Medulla oblongata (tissue), 1 donor: ENCODE results near the gene MATN3.
A peak's percentile ranks its signal among the peaks of the same experiment; 100 is the strongest.
"Not testable (repeated sequence)": the region's sequence is repeated elsewhere in the genome, so short reads cannot be mapped to it uniquely, and the experiment has no call there.

Source experiments
- DNase-seq: peaks from one replicate; pipeline ENCODE4 v3.0.0-alpha.2; 2015; ENCODE audit errors: extremely low spot score

The MATN3 gene, protein sequence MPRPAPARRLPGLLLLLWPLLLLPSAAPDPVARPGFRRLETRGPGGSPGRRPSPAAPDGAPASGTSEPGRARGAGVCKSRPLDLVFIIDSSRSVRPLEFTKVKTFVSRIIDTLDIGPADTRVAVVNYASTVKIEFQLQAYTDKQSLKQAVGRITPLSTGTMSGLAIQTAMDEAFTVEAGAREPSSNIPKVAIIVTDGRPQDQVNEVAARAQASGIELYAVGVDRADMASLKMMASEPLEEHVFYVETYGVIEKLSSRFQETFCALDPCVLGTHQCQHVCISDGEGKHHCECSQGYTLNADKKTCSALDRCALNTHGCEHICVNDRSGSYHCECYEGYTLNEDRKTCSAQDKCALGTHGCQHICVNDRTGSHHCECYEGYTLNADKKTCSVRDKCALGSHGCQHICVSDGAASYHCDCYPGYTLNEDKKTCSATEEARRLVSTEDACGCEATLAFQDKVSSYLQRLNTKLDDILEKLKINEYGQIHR

DNA sequence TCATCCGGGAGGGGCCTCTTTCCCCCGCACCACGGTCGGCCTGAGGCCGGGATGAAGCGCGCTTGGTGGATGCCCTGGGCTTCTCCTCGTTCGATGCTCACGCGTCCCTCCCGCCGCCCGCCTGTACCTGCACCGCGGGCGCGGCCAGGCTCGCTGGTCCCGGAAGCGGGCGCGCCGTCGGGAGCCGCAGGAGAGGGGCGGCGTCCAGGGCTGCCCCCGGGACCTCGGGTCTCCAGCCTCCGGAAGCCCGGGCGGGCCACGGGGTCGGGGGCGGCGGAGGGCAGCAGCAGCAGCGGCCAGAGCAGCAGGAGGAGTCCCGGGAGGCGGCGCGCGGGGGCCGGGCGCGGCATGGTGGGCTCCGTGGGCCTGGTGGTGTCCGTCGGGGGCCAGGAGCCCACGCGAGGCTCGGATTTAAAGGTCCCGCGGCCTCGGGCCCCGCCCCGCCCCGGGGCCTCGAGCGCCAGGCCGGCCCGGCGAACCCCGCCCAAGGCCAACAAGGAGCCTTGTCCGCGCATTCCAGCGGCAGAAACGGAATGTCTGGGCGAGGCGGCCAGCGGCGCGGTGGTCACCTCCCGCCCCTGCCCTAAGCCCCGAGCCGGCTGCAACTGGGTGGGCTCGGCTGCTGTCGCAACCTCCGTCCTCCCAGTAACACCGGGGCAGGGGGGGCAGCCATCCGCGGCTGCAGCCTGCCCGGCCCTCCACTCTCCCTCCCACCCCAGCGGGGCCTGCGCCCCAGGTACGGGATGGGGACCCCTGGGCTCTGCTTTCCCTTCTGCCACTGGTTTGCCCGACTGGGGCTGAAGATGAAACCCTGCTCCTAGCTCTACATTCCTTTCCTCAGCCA lies at the start of gene MATN3:
MATN3 (minus strand) TSS at position 387 of the 844 bp plus-strand sequence; CDS start at position 350, 37 bp downstream.
- DNase-seq = no peak

- DNase-seq = no peak
These were observed 49.5 kb upstream of the MATN3 start for GRCh38 chr2:20061940-20062339.

- DNase-seq = no peak
These were observed 49.0 kb upstream of the MATN3 start for GRCh38 chr2:20061476-20061875.

DNA sequence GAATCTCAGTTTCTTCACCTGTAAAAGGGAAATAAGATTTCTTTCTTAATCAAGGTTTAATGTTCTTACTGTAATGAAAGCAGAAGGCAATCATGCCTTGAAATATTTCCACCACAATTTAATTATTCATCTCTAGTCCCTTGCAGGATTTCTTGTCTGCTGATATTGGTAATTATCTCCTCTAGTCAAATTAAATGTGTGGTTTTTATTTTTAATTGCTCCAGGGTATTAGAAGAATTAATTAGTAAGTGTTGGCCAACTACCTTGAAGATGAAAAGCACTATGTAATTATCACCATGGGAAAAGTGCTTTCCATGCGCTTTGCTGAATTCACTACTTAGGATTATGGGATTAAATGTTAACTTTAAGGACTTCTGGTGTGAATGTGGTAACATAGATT lies 47.6 kb upstream of the MATN3 start:
- DNase-seq = no peak

GRCh38 chr2:20057268-20057667 lies 44.8 kb upstream of the MATN3 start:
- no peak for DNase-seq

GRCh38 chr2:20054931-20055330 lies 42.5 kb upstream of the MATN3 start:
- DNase-seq = no peak

- DNase-seq = no peak
These were observed 41.7 kb upstream of the MATN3 start for GRCh38 chr2:20054119-20054518.

- no peak for DNase-seq
These were observed 40.4 kb upstream of the MATN3 start for GRCh38 chr2:20052861-20053281.

GRCh38 chr2:20052229-20052851 lies 39.9 kb upstream of the MATN3 start:
- peak; percentile 27 for DNase-seq

DNA sequence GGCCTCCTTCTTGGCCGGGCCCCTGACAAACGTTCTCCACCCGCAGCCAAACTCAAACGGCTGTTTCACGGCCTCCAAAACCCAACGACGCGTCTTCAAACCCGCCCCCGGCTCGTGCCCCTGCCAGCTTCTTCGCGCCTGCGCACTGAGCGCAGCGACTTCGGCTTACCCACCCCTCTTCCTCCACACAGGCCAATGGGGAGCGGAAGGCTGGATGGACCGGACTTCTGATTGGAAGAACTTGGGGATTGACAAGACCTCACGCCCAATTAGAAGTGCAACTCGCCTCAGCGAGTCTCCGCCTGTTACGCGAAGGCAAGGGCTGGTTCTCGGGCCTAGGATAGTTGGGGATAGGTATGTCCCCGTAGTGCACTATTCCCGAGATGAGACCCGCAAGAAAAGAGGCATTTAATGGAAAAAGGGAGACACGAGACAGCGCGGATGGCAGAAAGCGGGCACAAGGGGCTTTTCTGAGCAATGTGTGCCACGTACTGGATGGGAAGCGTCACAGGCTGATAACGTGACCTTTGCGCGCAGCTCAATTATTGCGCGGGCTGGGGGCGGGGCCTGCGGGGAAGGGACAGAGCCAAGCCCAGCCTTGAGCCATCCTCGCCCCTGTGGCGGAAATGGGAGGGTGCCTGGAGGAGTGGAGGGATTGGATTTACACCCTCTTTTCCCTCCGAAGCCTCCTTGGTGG lies 39.2 kb upstream of the MATN3 start, which contains the start of gene LAPTM4A:
LAPTM4A (minus strand) TSS at position 97 of the 697 bp plus-strand sequence. CDS start 108 bp downstream, outside the sequence.
- peak; percentile 100 for DNase-seq

- peak; percentile 78 for DNase-seq
These were observed 38.4 kb upstream of the MATN3 start for GRCh38 chr2:20050646-20051531.

DNA sequence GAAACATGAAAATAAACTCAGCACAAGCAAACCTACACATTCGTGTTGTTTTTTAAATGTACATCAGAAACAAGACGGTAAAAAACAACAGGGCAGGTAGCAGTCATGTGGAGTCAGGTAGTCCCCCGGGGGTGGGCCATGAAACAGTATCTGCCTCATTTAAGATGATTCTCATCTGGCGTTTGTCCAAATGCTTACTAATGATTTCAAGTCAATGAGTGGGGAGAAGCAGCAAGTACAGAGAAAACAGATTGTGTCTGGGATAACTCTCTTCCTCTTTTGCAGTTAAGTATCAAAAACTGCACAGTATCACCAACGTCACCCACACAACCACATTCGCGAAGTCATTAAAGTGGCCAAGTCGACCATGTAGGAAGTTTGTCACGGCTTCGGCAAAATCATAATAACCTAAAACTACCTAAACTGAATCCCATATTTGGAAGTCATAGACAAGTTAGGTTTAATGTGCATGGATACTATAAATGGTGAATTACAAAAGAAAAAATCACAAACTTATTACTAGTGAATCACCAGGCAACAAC lies 37.7 kb upstream of the MATN3 start:
- peak; percentile 74 for DNase-seq

GRCh38 chr2:20049637-20050036 lies 37.2 kb upstream of the MATN3 start:
- peak; percentile 67 for DNase-seq

GRCh38 chr2:20048488-20049448 lies 36.3 kb upstream of the MATN3 start:
- DNase-seq = no peak

DNA sequence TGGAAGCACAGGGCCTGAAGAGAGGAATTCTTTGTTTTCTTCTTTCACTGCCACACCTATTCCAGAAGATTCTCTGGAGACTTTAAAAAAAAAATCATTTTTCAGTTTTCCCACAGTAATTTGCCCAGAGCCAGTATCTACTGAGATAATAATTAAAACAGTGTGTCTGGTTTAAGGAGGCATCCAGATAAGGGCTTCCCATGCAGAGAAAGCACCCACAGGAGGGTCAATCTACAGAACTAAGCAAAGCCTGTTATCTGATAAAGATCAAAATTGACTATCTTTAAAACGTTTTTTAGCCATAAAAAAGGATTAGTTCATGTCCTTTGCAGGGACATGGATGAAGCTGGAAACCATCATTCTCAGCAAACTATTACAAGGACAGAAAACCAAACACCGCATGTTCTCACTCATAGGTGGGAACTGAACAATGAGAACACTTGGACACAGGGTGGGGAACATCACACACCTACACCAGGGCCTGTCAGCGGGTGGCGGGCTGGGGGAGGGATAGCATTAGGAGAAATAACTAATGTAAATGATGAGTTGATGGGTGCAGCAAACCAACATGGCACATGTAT lies 33.3 kb upstream of the MATN3 start:
- DNase-seq = not testable (repeated sequence)

DNA sequence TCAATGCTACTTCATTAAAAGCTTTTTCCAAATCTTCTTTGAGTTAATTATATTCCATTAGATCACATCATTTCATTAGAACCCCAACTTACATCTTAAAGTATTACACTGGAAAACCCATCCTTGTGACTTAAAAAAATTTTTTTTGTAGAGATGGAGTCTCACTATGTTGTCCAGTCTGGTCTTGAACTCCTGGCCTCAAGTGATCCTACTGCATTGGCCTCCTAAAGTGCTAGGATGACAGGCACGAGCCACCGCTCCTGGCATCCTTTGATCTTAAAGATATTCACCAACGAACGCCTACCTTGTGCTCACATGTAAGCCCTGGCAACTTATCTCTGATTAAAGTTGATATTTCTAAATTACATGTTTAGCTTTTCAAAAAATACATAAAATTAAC lies 32.3 kb upstream of the MATN3 start:
- no peak for DNase-seq

DNA sequence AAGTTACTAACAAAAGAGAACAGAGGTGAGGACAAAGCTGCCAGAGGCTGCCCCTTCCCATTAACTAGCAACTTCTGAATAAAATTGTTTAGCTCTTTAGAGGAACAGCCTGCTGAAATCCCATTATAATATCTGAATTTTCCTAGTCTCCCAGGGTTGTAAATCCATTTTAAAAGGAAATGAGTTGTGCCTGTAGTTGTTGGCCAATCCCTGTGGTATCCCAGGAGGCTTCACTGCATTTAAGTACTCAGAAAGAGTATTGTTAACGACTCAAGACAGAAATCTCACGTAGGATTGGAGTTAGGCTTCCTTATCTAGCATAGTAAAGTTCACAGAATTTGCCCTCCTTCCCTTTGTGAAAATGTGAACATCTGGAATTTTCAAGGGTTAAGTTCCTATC lies 30.1 kb upstream of the MATN3 start:
- DNase-seq = no peak

DNA sequence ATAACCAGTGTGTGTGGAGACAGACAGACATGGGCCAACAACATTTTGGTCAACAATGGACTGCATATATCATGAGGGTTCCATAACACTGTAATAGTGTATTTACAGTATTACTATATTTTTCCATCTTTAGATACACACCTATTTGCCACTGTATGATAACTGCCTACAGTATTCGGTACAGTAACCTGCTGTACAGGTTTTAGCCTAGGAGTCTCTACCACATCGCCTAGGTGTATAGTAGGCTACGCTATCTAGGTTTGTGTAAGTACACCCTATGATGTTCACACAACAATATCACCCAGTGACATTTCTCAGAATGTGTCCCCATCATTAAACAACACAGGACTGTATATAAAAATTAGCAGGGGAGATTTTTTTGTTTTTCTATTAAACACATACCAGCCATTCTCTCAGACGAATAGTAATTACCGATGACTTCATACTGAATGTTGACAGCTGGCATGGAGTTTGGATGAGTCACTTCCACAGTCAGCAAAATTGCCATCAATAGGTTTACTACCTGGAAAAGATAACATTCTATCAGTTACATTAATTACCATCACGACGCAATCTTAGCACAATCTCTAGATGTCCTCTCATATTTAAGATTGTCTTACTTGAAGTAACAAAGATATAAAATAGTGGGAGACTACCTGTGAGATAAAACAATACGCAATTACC lies 28.2 kb upstream of the MATN3 start:
- no peak for DNase-seq
